Hematopoietic multipotent progenitor cell (in vitro differentiated cells): ENCODE results near the gene CNTRL. TPM values are rescaled to one million over a fixed set of nuclear protein-coding genes. Genes with fewer than 3 reads are reported as not detected.
A peak's percentile ranks its signal among the peaks of the same experiment; 100 is the strongest.
"Not testable (repeated sequence)": the region's sequence is repeated elsewhere in the genome, so short reads cannot be mapped to it uniquely, and the experiment has no call there.

Experiments used
- DNase-seq, 3 donors: peaks; one replicate each; pipeline ENCODE4 v3.0.0-alpha.2; 2011 to 2015; ENCODE audit warnings: low read depth in 2 of 3, low spot score in 2 of 3
- total RNA-seq: library from RNA; depleted of rRNA; stranded (reverse); fragments of >200 nt; gene quantifications from one replicate; pipeline ENCODE4 v1.2.3, GENCODE V29; 2012

Gene CNTRL
- total RNA-seq, 1 donor: 30.7 TPM

DNA sequence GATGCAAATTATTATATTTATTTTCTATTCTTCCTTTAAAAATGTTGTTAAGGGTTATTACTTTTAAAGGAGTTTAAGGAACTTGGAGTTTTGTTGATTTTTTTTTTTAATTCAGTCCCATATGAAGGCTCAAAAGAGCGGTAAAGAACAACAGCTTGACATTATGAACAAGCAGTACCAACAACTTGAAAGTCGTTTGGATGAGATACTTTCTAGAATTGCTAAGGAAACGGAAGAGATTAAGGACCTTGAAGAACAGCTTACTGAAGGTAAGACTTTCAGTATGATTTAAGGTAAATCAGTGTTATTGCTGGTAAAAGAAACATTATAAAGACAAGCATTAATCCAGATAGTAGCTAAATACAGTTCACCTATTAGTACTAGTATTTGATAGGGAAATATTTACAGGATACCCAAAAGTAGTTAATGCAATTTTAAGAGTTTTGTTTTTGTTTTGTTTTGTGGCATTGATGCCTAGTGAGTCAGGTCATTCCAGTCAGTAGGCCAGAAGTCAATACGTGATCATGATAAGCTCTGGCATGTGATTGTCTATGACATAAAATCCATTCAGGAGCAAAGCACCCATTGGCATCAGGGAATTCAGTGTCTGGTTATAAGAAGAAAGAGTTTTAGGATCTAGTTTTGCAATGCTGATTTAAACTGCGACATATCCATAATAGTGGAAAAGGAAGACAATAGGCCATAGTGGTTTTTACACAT, 49.2 kb downstream of the CNTRL start:
- DNase-seq: no peak

- DNase-seq: no peak
These were observed 50.8 kb downstream of the CNTRL start for GRCh38 chr9:121125590-121125989.

GRCh38 chr9:121129384-121129783, 54.6 kb downstream of the CNTRL start:
- DNase-seq: not testable (repeated sequence)

DNA sequence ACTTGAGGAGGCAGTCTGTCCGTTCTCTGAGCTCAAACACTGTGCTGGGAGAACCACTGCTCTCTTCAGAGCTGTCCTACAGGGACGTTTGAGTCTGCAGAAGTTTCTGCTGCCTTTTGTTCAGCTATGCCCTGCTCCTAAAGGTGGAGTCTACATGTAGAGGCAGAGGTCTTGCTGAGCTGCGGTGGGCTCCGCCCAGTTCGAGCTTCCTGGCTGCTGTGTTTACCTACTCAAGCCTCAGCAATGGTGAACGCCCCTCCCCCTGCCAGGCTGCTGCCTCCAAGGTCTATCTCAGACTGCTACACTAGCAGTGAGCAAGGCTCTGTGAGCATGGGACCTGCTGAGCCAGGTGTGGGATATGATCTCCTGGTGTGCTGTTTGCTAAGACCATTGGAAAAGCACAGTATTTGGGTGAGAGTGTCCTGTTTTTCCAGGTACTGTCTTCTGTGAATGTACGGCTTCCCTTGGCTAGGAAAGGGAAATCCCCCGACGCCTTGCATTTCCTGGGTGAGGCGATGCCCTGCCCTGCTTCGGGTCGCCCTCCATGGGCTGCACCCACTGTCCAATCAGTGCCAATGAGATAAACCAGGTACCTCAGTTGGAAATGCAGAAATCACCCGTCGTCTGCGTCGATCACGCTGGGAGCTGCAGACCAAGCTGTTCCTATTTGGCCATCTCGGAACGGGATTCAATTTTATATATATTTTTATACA, 58.5 kb downstream of the CNTRL start:
- peak; percentile 31 to 41 (median 33) for DNase-seq

DNA sequence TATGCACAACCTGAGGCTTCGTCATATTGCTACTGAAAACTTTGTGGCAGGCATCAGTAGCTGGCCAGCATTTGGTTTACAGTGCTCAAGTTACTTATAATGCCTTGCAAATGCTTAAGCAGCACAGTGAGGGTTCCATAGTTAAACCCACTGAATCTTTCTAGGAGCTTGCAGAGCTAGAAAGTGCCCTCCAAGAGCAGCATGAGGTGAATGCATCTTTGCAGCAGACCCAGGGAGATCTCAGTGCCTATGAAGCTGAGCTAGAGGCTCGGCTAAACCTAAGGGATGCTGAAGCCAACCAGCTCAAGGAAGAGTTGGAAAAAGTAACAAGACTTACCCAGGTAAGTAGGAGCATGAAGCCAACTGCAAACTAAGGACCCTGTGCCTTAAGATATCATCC, 60.9 kb downstream of the CNTRL start:
- DNase-seq: no peak

GRCh38 chr9:121138561-121138960, 63.8 kb downstream of the CNTRL start:
- no peak for DNase-seq

DNA sequence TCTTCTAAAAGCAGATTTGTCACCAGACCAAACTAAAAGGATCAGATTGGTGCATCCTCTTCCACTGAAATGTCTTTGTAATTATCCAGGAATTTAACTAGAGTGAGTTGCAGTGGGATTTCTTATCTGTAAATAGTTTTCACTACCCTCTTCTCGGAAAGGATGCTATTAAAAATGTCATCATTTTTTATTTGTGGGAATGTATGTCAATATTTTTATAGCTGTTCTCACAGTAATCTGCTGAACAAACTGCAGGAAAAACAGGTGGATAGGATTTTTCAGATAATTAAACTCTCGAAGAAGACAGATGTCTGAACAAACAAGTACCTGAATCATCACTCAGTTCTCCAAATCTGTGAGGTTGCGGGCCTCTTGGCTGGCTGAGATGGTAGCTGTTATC, 64.2 kb downstream of the CNTRL start:
- no peak for DNase-seq

GRCh38 chr9:121140162-121140561, 65.4 kb downstream of the CNTRL start:
- DNase-seq: no peak

GRCh38 chr9:121141306-121141705, 66.6 kb downstream of the CNTRL start:
- DNase-seq: no peak

DNA sequence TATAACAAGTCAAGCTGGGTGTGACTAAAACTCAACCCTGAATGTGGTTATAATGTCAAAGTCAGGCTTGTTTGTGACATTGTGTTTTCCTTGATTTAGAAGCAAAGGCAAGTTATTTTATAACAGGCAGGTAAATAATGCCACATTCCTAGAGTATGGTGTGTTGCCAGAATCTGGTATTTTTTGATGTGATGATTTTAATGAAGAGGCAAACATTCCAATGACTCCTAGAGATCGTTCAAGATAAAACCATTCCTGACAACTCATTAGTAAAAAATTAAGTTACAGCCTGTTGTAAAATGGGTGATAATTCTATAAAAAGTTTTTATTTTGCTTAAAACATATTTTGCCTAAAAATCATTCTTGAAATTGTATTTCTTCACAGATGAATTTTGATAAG, 67.0 kb downstream of the CNTRL start:
- no peak for DNase-seq

DNA sequence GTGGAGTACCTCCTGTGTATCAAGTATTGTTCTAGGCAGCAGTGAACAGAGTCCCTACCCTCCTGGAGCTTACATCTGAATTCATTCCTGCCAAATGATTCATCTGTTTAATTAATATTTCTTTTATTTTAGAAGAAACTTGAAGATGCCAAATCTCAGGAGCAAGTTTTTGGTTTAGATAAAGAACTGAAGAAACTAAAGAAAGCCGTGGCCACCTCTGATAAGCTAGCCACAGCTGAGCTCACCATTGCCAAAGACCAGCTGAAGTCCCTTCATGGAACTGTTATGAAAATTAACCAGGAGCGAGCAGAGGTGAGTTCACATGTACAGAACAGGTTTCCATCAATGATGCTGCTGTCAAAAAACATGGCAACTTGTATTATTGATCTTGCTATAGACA, 69.0 kb downstream of the CNTRL start:
- no peak for DNase-seq

DNA sequence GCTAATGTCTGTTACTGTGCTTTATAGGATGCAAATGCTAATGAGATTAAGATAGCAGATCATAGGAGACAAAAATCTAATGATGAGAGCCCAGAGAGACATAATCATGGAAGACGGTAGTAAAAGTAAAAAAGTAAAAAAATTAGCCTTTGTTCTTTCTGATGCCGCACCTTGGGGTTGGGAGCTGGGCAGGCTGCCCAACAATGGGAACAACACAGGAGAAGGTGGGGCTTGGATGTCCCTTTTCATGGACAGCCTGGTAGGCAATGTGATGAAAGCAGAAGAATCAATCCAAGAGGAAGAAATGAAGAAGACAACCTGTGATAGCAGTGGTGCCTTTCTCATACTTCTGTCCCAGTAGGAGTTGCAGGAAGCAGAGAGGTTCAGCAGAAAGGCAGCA, 69.7 kb downstream of the CNTRL start:
- DNase-seq: no peak

- DNase-seq: no peak
These were observed 75.4 kb downstream of the CNTRL start for GRCh38 chr9:121150188-121150587.

GRCh38 chr9:121153642-121154041, 78.9 kb downstream of the CNTRL start:
- no peak for DNase-seq

DNA sequence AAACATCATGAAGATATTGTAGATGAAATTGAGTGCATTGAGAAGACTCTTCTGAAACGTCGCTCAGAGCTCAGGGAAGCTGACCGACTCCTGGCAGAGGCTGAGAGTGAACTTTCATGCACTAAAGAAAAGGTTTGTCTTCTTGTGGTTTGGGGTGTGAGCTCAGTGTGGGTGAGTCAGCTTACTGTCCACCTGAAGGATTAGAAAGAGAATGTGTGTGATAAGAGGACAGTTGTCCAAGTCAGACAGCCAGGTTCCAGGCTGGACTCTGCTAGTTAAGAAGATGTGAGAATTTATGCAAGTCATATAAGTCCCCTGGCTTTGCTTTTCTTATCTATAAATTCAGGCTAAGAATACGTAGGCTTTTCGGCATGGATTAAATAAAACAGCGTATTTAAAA, 80.0 kb downstream of the CNTRL start:
- no peak for DNase-seq

DNA sequence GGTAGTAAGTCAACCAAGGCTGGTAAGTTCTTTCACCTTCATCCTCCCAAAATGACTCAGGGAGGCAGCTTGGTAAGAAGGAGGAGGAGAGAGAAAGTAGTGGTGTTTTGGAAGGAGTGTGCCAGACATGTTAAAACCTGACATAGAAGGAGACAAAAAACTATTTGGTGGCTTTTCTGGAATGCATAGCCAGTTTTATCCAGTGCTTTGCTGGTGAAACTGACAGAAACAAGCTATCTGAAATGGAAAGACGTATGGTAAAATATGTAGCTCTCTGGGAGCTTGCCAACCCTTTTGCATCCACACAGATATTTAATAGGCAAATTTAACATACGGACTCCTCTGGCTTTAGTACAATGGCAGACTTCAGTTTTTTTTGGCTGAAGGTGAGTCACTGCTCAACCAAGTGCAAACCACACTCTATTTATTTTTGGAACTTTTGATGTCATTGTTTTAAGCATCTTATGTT, 81.5 kb downstream of the CNTRL start:
- DNase-seq: peak in 2 of 3 donors; percentile 62 to 68

GRCh38 chr9:121157939-121158338, 83.2 kb downstream of the CNTRL start:
- no peak for DNase-seq

DNA sequence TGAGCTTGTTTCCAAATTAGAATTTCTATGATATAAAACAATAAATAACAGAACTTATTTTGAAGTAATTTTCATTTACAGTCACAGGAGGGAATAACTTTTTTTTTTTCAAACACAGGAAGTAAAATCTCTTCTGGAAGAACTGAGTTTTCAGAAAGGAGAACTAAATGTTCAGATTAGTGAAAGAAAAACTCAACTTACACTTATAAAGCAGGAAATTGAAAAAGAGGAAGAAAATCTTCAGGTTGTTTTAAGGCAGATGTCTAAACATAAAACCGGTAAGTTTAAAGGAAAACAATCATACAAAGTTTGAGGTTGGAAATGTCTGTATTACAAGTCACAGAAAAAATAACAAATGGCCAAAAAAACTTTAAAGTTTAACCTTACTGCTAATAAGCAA, 85.3 kb downstream of the CNTRL start:
- DNase-seq: peak in 2 of 3 donors; percentile 18 to 61

DNA sequence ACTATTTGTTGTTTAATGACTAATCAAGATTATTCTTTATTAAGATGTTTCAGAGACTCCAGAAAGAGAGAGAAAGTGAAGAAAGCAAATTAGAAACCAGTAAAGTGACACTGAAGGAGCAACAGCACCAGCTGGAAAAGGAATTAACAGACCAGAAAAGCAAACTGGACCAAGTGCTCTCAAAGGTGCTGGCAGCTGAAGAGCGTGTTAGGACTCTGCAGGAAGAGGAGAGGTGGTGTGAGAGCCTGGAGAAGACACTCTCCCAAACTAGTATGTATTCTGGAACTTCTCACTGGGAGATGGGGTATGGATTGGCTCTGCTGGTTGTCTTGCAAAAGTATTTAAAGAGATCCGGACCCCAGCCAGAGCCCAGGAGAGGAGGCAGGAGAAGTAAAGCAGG, 93.3 kb downstream of the CNTRL start:
- DNase-seq: no peak

DNA sequence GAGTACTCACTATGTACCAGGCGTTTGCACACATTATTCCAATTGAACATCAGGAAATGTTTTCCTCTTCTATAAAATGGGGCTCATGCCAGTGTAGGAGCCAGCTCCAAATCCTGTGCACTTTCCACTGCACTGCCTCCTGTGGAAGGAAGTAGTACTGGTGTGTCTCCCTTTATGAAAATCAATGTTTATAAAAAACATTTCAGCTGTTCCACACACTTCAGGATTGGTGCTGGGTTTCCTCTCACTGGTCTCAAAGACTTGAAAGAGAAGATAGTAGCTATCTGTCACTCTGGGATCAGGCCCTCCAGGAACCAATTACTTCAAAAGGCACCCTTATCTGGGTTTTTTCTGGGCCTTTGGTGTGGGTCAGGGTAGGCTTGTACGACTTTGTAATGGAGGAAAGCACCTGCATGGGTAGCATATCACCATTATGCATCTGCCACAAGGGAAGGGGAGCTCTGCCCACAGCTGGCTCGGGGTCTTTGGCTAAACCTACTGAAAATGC, 94.4 kb downstream of the CNTRL start:
- DNase-seq: peak in 1 of 3 donors; percentile 26

DNA sequence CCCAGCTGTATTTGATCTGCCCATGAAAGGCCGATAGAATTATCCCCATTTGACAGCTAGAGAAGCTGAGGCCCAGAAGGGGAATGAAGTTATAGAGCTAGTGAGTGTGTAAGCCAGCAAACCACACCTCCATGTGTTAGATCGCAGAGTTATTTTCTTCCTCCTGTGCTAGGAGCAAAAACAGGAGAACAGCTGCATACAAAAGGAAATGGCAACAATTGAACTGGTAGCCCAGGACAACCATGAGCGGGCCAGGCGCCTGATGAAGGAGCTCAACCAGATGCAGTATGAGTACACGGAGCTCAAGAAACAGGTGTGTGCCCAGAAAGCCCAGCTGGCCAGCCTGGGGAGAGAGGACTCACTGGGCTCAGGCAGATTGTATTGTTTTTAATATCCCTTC, 96.5 kb downstream of the CNTRL start:
- DNase-seq: no peak
